Activated CD4-positive, alpha-beta T cell treated with anti-CD3 and anti-CD28 coated beads, Interleukin-2, amount 50 U/mL, for 24 hours (primary cell): ENCODE data around the gene NES.

Source experiments
- DNase-seq, 2 donors: peaks; one replicate each; pipeline ENCODE4 v3.0.0-alpha.2; 2020; ENCODE audit warnings: low read depth in 1 of 2, low spot score in 1 of 2

NES gene

GRCh38 chr1:156681196-156681960, 4.2 kb upstream of the NES start:
- DNase-seq = no peak

DNA sequence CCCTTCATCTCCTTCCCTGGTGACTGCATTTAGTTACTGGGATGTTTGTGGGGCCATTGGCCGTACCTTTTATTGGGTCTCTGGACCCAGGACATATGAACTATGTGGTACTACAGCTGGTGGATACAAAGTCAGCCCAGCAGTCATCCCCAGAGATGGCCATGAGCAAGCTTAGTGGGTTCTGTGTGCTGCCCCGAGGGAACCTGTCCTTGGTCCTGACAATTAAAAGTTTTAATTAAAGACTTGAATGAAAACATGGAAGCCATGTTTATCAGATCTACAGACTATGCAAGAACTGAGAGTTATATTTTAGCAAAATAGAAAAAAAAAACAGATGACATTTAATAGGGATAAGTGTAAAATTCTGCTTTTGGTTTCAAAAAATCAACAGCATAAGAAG, 2.8 kb upstream of the NES start:
- no peak for DNase-seq

DNA sequence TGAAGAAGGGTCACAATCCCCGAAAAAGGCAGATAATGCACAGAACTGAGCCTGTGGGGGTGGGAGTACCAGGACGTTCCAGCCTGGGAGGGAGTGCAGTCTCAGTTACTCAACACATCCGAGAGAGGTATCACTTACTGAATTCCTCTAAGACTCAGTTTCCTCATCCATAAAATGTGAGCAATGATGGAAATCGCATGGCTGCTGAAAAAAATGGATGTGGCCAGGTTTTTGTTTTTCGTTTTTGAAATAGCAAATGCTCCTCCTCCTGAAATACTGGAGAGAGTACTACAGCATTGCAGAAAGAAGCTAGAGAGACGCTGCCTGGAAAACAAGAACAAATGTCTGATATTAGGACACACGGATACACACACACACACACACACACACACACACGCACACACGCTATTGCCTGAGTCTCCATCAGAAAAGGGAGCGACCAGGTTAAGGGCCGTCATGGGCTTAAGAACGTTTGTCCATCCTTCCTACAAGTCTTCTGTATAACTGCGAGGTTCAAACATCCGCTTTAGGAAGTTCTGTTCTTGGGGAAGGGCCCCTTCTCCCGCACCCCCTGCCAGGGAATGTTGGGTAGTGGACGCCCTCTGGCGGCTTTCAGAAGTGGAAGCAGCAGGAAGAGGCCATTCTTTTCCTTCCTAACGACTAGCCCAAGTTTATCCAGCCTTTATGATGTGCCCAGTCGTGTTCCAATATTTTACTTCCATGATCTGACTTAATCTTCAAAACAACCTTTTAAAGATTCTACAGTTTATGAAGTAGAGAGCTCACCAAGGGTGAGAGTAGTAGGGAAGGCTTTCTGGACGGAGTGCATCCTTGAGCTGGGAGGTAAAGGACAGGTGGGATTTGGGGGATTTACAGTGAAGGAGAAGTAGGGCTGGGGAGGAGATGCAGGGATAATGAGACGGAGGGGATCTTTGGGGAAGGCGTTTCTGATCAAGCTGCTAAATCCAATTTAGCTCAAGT, 699 bp upstream of the NES start:
- no peak for DNase-seq

GRCh38 chr1:156676114-156676819, 940 bp downstream of the NES start:
- no peak for DNase-seq

GRCh38 chr1:156675210-156676113, 1.7 kb downstream of the NES start:
- DNase-seq = no peak

- no peak for DNase-seq
Observed at GRCh38 chr1:156673387-156674121, 3.7 kb downstream of the NES start.

GRCh38 chr1:156671804-156672203, 5.4 kb downstream of the NES start:
- no peak for DNase-seq

DNA sequence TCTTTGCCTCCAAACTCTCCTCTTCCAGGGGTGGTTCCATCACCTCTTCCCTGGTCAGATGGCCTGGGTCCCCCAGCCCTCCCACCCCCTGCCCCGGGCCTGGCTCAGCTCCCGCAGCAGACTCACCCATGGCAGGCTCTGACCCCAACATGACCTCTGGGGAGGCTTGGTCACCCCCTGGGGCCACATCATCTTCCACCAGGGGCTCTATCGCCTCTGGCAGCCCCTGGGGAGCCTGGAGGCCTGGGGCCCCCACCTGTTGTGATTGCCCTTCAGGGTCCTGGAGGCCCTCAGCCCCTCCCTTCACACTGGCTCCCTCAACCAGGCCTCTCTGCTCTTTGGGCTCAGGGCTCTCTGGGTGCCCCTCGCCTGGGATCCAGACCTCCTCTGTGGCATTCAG, 6.4 kb downstream of the NES start:
- no peak for DNase-seq

GRCh38 chr1:156670359-156670758, 6.8 kb downstream of the NES start:
- DNase-seq = no peak

DNA sequence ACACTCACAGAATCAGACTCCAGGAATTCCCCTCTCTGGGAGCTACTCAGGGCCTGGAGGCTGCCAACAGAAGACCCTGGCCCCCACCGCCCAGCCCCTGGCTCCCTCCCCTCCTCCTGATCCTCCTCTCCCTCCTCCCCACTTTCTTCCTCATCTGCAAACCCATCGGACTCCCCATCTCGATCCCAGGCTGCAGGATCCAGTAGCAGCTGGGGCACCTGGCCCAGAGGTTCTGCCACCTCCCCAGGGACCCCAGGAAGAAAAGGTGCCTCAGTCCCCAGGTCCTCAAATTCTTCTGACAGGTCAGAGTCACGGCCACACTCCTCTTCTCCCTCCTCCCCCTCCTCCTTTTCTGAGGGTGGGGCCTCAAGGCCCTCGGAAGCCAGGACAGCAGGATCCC, 7.4 kb downstream of the NES start:
- no peak for DNase-seq

DNA sequence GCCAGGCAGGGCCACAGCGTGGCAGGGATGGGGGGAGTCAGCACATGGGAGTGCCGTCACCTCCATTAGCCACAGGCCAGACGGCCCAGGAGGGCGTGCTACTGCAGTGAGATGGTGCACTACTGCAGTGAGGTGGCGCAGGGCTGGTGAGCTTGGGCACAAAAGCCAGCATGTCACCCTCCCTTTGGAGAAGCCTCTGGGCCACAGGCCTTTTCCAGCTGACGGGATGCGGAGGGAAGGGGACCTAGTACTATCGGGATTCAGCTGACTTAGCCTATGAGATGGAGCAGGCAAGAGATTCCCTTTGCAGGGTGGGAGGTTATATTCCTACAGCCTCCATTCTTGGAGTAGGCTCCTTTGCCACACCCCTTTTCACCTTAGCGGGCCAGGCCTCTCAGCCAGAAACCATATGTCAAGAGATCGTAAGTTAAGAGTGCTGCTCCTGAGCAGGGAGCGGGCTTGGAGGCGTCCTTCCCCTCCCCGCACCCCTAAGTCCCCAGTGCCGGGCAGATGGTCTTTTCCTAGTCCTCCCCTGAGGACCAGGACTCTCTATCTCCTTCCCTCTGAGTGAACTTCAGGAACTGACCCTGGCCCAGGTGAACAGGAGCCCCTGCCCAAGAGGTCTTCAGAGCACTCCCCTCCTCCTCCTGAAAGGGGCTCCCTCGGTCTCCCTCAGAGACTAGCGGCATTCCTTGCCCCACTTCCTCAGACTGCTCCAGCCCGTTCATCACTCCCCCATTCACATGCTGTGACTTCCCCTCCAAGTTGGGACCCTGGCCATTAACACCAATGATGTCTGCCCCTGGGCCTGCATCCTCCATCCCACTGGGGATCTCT, 8.2 kb downstream of the NES start:
- no peak for DNase-seq

DNA sequence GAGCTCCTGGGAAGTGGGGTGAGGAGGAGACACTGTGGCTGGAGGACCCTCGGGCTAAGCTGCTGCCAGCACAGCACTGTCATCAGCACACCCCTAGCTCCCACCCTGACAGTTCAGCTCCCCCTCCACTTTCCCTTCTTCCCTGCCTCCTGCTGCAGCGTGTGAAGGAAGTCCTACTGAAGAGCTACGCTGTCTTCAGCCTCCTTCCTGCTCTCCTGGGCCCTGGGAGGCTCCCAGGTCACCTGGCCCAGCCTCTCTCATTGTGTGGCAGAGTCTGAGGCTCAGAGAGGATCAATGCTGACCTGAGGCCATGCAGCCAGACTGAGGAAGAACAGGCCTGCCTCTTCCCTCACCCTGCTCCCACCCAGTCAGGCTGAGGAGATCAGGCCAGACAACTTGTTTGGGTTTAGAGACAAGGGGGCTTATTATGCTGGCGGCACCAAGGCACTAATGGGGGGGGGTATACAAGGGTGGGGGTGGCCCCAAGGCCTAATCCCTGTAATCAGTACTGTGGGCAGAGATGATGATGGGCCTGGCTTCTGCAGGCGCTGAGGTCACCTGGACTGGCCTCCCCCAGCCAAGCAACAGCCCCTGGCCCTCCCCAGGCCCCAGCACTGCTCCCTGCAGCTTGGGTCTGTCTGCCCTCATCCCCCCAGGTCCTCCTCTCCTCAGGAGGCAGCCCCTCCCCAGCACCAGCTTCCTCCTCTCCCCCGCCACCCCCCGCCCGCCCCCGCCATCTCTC, 9.1 kb downstream of the NES start:
- no peak for DNase-seq

DNA sequence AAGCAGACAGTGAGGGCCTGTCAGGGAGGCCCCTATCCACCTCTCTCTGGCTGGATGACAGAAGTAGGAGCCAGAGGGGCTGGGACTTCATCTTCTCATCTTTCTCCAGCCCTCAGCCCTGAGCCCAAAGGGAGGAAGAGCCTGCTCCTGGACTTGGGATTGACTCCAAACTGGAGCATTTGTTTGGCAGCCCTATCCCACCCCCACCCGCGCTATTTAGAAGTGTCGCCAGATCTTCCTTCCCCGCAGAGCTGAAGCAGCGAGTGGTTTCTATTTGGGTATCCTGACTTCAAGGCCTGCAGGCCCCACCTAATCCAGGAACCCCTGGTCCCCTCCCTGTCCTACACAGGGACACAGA, 9.6 kb downstream of the NES start:
- no peak for DNase-seq

GRCh38 chr1:156666862-156667609, 10.2 kb downstream of the NES start:
- DNase-seq = no peak

DNA sequence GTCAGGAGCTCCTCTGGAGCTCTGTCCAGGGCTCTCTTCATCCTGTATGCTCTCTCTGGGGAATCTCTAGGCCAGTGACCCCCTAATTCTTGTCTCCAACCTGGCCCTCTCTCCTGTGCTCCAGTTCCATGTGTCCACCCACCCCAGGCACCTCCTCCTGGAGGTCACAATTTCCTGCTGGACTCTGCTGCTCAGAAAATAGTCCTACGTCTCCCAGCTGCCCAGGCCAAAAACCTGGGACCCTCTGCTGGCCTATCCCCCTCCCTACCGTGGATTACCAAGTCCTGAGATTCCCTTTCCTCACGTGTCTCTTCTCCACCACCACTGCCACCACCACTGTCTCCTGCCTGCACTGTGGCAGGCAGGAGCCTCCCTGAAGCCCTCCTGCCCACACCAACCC, 11.7 kb downstream of the NES start:
- DNase-seq = no peak

- DNase-seq = no peak
Observed at GRCh38 chr1:156664767-156665411, 12.3 kb downstream of the NES start.

- no peak for DNase-seq
Observed at GRCh38 chr1:156664046-156664766, 13.0 kb downstream of the NES start.
